GM12872 (cell line): Measurements from ENCODE around the gene UNK.

Source experiments
- TF ChIP-seq, protein P1 (sequence below): IDR thresholded peaks from 3 replicates; pipeline ENCODE4 v1.5.1; 2011; ENCODE audit warnings: low read depth, mild to moderate bottlenecking, low read length, moderate library complexity; ENCODE audit not compliant: insufficient read depth

UNK gene

DNA sequence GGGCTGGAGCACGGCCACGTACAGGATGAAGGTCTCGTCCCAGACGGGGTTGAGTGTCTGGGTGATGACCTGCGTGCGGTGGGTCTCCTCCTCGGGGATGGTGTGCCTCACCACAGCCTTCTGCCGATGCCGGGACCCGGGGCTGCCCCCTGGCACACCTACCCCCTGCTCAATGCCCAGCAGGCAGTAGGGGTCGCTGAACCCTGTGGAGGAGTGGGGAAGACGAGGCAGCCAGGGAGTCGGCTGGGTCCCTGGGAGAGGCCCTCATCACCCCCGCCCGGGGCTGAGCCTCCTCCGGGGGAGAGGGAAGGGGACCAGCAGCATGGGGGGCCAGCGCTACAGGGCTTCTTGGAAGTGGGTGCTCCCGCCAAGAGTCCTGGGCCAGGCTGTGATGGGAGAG, 57.8 kb downstream of the UNK start:
- TF ChIP-seq, protein P1, sequence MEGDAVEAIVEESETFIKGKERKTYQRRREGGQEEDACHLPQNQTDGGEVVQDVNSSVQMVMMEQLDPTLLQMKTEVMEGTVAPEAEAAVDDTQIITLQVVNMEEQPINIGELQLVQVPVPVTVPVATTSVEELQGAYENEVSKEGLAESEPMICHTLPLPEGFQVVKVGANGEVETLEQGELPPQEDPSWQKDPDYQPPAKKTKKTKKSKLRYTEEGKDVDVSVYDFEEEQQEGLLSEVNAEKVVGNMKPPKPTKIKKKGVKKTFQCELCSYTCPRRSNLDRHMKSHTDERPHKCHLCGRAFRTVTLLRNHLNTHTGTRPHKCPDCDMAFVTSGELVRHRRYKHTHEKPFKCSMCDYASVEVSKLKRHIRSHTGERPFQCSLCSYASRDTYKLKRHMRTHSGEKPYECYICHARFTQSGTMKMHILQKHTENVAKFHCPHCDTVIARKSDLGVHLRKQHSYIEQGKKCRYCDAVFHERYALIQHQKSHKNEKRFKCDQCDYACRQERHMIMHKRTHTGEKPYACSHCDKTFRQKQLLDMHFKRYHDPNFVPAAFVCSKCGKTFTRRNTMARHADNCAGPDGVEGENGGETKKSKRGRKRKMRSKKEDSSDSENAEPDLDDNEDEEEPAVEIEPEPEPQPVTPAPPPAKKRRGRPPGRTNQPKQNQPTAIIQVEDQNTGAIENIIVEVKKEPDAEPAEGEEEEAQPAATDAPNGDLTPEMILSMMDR: no peak

DNA sequence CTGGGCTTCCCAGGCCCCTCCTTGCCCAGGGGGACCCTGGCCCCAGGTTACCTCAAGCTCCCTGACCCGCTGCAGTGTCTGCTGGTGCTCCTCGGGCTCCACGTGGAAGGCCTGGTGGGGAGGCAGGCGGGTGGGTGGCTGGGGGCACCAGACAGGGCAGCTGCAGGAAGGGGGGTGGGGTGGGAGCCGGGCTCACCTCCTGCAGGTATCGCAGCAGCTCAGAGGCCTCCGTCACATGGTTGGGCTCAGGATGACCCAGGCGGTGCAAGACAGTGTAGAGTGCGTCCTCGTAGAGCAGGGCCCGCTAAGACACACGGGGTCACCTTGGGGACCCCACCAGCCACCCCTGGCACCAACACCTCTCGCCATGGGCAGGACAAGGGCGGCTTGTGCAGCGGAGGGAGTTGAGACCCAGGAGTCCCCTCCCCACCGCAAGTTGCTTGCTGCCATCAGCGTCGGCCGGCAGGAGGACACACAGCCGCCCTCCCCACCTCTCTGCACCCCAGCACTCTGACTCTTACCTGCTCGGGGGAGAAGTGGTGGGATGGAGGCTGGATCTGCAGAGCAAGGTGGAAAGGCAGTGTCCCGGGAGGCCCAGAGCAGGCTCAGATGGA, 58.5 kb downstream of the UNK start:
- TF ChIP-seq, protein P1: 0 out of 3 replicates have a peak, but pooled peaks have one; percentile 6

DNA sequence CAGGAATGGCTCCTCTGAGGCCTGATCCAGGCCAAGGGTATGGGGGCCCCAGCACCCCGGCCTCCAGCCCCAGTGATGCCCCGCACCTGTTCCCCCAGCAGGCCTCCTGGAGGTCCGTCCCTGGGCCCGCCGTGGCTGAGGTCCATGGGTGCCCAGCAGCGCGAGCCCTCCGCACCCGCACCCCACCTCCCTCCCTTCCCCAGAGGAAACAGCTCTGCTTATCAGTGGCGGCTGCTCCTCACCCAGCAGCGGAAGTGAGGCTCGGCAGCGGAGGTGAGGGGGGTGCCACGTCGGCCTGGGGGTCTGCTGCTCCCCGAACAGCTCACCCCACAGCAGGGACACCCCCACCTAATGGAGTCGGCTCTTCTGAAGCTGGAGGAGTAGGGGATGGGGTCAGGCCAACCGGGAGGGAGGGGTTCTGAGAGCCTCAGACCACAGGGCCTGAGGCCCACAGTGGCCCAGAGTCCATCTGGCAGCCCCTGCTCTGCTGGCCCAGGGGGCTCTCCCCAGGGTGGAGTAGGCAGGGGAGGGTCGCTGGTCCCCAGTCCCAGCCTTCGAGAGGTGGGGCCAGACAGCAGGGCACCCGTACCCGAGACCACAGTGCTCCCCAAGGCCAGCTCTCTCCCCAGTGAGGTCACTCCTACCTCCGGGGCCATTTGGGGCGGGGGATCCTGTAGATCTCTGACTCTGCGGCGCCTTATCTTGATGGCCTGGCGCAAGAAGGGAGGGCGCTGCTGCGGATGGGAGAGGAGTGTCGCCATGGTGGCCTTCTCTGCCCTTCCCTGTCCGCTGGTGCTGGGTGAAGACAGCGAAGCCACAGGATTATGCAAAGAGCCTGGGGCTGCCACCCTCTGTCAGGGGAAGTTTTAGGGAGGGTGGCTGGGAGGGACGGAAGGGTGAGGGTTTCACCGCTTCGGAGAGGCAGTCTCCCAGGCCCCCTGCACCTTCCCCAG, 59.2 kb downstream of the UNK start, which contains the start of gene UNC13D:
TSS of gene UNC13D (minus strand) at position 828 of the 953 bp plus-strand sequence. CDS start at position 761, 67 bp downstream.
- TF ChIP-seq, protein P1: no peak

DNA sequence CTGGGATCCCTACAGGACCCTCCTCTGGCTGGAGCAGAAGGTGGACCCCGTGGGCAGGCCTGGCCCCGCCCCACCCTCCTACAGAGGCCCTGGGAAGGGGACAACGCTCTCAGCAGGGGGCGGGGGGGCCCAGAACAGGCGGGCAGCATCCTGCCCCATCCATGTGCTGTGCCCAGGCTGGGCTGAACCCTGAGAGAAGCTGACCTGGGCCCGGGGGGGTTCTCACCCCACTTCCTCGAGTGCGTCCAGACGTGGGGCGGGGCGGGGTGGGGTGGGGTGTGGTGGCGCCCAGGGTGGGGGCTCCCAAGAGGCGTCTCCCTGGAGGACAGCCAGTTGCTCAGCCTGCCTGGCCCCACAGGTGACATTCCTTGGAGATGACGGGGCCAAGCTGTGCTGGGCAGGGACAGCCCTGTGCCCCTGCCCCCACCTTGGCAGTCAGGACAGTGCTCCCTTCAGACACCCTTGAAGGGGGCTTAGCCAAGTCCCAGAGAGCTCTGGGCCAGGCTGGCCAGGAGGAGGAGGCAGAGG, 60.0 kb downstream of the UNK start:
- TF ChIP-seq, protein P1: no peak

DNA sequence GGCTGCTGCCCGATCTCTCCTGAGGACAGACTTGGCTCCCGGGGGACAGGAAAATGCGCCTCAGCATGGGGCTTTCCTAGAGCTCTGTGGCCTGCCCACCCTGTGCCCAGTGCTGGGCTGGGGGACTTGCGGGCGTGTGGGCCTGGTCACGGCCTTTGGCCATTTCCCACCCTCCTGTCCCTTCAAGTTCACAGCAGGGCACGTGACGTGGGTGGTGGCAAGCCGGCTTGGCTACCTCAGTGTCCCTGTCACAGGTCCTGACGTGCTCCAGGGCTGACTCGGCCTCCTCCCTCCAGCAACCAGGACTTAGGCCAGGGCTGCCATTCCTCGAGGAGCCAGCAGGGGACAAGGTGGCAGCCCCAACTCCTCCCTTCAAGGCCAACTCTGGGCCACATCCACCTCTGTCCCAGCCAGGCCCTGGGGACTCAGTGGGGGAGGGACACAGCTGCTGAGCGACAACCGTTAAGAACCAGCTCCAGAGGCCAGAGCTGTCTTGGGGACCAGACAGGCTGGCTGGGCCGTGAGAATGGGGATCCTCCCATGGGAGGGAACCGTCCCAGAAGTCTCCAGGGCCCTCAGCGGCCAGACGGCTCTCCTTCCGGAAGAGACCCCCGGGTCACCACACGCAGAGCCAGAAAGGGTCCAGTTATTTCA, 60.6 kb downstream of the UNK start:
- TF ChIP-seq, protein P1: peak; percentile 97

DNA sequence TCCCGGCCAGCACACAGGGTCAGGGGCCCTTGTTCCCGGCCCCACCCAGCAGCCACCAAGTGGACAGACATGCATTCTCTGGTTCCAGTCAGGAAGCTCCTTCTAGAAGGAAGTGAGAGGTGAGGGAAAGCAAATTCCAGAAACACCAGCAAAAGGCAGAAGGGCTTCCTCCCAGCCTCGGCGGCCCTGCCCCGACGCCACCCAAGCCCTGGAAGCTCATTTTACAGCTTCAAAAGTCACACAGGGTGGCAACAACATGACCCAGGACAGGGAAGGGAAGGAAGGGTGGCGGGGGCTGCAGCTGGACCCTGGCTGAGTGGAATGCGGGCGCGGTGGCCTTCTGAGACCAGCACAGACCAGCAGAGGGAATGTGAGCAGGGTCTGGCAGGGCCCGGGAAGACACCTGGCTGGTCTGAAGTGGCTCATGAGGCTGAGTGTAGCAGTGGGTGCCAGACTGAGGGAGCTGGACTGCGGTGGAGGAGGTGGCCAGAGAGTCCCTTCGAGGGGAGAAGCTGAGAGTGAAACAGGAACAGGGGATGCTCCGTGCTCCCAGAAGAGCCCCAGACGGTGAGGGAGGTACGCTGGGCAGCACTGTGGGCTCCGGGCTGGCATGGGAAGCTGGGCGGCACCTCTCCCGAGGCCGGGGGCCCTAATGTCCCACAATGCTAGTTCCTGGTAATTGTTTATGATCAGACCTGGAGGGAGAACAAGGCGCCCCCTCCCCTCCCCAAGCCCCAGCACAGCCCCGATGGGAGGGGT, 61.5 kb downstream of the UNK start:
- TF ChIP-seq, protein P1: no peak
